Activated T-cell treated with anti-CD3 and anti-CD28 coated beads for 4 hours (primary cell): ENCODE data around the gene INHBA.

Source experiments
- DNase-seq: peaks from one replicate; pipeline ENCODE4 v3.0.0-alpha.2; 2020

Gene INHBA

GRCh38 chr7:41702635-41703371 is at the start of gene INHBA:
INHBA (minus strand) TSS chr7:41703090; CDS start chr7:41700374, 2,716 bp downstream.
- DNase-seq: no peak

- DNase-seq: no peak
Measured at GRCh38 chr7:41752615-41753014, 49.7 kb upstream of the INHBA start.

- DNase-seq: no peak
Measured at GRCh38 chr7:41750661-41751540, 48.0 kb upstream of the INHBA start.

GRCh38 chr7:41747961-41748360 is 45.1 kb upstream of the INHBA start:
- DNase-seq: no peak

- DNase-seq: no peak
Measured at GRCh38 chr7:41745451-41745850, 42.6 kb upstream of the INHBA start.

GRCh38 chr7:41744161-41744560 is 41.3 kb upstream of the INHBA start:
- DNase-seq: no peak

- no peak for DNase-seq
Measured at GRCh38 chr7:41742401-41743020, 39.6 kb upstream of the INHBA start.

GRCh38 chr7:41738806-41739205 is 35.9 kb upstream of the INHBA start:
- no peak for DNase-seq

GRCh38 chr7:41738336-41738735 is 35.4 kb upstream of the INHBA start:
- DNase-seq: no peak

- DNase-seq: no peak
Measured at GRCh38 chr7:41735206-41735605, 32.3 kb upstream of the INHBA start.

GRCh38 chr7:41732843-41733306 is 30.0 kb upstream of the INHBA start:
- no peak for DNase-seq

GRCh38 chr7:41732436-41732785 is 29.5 kb upstream of the INHBA start:
- no peak for DNase-seq

- no peak for DNase-seq
Measured at GRCh38 chr7:41731493-41732435, 28.9 kb upstream of the INHBA start.

GRCh38 chr7:41730668-41731067 is 27.8 kb upstream of the INHBA start:
- DNase-seq: no peak

GRCh38 chr7:41730161-41730560 is 27.3 kb upstream of the INHBA start:
- no peak for DNase-seq

GRCh38 chr7:41729059-41729458 is 26.2 kb upstream of the INHBA start:
- no peak for DNase-seq

GRCh38 chr7:41725013-41725412 is 22.1 kb upstream of the INHBA start:
- DNase-seq: no peak

GRCh38 chr7:41720886-41721285 is 18.0 kb upstream of the INHBA start:
- no peak for DNase-seq

GRCh38 chr7:41720046-41720445 is 17.2 kb upstream of the INHBA start:
- no peak for DNase-seq

- no peak for DNase-seq
Measured at GRCh38 chr7:41716691-41717090, 13.8 kb upstream of the INHBA start.

GRCh38 chr7:41715000-41715399 is 12.1 kb upstream of the INHBA start:
- no peak for DNase-seq

- DNase-seq: no peak
Measured at GRCh38 chr7:41711283-41712064, 8.6 kb upstream of the INHBA start.
